NCI-H2227 (cell line): ENCODE results near the gene COX4I2.

ENCODE experiments used
- DNase-seq: peaks from one replicate; lab custom pipeline; 2025; ENCODE audit not compliant: unreplicated experiment; lab: John Stamatoyannopoulos, UW

The COX4I2 gene

GRCh38 chr20:31675828-31676608, 38.3 kb downstream of the COX4I2 start:
- no peak for DNase-seq

- DNase-seq = no peak
Measured at GRCh38 chr20:31676609-31676989, 38.9 kb downstream of the COX4I2 start.

- DNase-seq = no peak
Measured at GRCh38 chr20:31677553-31678260, 40.0 kb downstream of the COX4I2 start.

GRCh38 chr20:31678389-31679356, 41.0 kb downstream of the COX4I2 start:
- DNase-seq = no peak

- no peak for DNase-seq
Measured at GRCh38 chr20:31679357-31680285, 41.9 kb downstream of the COX4I2 start.

- no peak for DNase-seq
Measured at GRCh38 chr20:31680286-31681127, 42.8 kb downstream of the COX4I2 start.

GRCh38 chr20:31681128-31681727, 43.5 kb downstream of the COX4I2 start:
- no peak for DNase-seq

GRCh38 chr20:31681769-31682168, 44.1 kb downstream of the COX4I2 start:
- no peak for DNase-seq

GRCh38 chr20:31682352-31682751, 44.6 kb downstream of the COX4I2 start:
- no peak for DNase-seq

GRCh38 chr20:31682927-31683326, 45.2 kb downstream of the COX4I2 start:
- no peak for DNase-seq

GRCh38 chr20:31684153-31685015, 46.7 kb downstream of the COX4I2 start:
- DNase-seq = no peak

GRCh38 chr20:31685853-31686643, 48.3 kb downstream of the COX4I2 start:
- no peak for DNase-seq

- DNase-seq = no peak
Measured at GRCh38 chr20:31687777-31688176, 50.1 kb downstream of the COX4I2 start.

- DNase-seq = no peak
Measured at GRCh38 chr20:31689141-31689540, 51.4 kb downstream of the COX4I2 start.

GRCh38 chr20:31690124-31690666, 52.5 kb downstream of the COX4I2 start:
- no peak for DNase-seq

GRCh38 chr20:31691646-31692275, 54.0 kb downstream of the COX4I2 start:
- DNase-seq = no peak
